ENCODE measurements around the gene NAT8L.

The NAT8L gene

DNA sequence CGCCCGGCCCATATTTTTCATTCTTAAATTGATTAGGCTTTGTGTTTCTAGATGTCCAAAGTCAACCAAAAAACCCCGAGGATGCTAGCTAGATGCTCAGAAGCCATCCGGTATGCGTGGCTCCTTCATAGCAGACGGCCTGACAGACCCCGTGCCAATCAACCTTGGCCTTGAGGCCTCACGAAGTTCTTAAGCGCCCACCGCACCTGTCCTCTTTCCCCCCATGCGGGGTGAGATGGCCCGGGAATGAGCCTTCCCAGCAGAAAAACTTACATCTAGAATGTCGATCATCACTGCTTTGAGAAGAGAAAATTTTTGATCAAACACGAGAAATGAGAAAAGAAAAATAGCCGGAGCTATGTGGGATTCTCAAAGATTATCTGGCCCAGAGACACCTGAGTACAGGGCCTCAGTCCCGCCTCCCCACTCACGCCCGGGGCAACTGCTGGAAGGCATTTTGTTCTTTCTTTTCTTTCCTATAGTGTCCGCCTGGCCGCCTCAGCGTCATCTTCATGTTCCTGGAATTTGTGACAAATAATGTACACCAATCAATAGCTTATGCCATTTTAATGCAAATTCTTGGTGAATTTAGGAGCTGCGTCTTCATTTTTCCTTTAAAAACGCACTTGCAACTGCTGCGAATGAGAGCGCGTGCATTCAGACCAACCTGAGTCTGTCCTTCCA, 1.6 kb upstream of the NAT8L start:
- H3K4me3 ChIP-seq (replicated peaks; ENCODE audit: low read depth, low read length), result no peak overlapping the region
- DNase-seq (ENCODE audit: extremely low read depth, low read depth), result no peak
- TF ChIP-seq, protein P1, sequence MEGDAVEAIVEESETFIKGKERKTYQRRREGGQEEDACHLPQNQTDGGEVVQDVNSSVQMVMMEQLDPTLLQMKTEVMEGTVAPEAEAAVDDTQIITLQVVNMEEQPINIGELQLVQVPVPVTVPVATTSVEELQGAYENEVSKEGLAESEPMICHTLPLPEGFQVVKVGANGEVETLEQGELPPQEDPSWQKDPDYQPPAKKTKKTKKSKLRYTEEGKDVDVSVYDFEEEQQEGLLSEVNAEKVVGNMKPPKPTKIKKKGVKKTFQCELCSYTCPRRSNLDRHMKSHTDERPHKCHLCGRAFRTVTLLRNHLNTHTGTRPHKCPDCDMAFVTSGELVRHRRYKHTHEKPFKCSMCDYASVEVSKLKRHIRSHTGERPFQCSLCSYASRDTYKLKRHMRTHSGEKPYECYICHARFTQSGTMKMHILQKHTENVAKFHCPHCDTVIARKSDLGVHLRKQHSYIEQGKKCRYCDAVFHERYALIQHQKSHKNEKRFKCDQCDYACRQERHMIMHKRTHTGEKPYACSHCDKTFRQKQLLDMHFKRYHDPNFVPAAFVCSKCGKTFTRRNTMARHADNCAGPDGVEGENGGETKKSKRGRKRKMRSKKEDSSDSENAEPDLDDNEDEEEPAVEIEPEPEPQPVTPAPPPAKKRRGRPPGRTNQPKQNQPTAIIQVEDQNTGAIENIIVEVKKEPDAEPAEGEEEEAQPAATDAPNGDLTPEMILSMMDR (IDR thresholded peaks at IDR 0.05; ENCODE audit: low read depth, low read length, missing control alignments), result no peak

DNA sequence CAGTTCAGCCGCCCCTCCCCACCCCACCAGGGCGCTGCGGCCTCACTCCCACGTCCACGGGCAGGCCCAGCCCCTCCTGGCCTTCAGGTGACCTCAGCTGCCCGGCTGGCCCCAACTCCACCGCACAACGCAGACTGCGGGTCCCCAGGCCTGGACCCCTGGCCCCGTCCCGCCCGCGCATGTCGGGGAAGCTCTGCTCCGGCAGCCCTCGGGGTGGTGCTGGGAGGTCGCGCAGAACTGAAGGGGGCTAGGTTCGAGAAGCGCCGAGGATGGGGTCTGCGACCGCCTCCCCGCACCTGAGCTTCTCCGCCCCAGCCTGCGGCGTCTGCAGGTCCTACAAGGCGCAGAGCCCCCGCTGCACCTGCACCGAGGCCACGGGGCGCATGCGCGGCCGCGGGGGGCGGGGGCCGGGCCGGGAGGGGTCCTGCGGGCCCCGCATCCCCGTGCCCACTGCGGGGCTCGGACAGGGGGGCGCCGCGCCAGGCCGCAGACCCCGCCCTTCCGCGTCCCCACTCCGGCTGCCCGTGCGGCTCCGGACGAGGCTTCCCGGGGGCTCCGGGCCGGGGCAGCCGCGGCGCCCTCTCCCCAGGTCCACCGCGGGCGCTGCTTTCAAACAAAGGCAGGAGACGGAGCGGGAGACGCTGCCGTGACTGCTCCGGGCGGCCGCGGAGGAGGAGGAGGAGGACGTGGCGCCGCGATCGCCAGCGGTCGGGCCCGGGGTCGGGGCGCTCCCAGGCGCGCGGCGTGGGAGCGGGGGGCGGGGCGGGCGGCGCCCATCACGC, 672 bp upstream of the NAT8L start:
- H3K4me3 ChIP-seq (replicated peaks; ENCODE audit: low read depth, low read length), result no peak overlapping the region; the same call in 1 of the 2 replicates
- no peak for DNase-seq (ENCODE audit: extremely low read depth, low read depth)
- TF ChIP-seq, protein P1 (IDR thresholded peaks at IDR 0.05; ENCODE audit: low read depth, low read length, missing control alignments), result no peak

DNA sequence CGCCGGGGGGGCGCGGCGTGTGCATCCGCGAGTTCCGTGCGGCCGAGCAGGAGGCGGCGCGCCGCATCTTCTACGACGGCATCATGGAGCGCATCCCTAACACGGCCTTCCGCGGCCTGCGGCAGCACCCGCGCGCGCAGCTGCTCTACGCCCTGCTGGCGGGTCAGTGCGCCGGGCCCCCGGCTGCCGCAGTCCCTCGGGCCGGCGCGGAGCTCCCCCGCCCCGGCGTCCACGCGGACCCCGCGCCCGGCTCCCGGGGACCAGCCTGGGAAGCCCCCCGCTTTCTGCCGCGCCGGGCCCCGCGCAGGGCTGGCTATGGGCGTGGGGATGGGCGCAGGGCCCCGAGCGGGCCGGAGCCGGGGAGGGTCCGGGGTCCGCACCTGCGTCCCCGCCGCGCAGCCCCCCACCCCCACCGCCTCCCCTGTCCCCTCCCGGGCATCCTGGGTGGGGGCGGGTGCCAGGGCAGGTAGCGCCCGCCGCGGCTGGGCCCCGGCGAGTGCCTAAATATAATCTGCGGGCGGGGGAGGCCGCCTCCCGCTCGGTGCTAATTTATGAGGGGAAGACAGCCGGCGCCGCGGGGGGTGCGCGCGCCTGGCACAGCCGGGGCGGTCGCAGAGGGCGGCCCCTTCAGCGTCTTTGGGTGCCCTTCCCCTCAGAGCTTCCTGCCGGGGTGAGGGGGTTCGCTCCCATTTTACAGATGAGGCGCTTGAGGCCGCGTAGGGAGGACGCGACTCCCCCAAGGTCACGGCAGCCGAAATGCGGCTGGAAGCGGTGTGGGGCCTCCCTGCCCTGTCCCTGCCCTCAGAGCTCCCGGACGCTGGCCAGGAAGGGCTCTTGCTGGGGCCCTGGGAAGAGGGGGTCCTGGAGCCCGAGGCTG, 837 bp downstream of the NAT8L start:
- no peak for DNase-seq (ENCODE audit: extremely low read depth, low read depth)
- no peak overlapping the region for H3K4me3 ChIP-seq (replicated peaks; ENCODE audit: low read depth, low read length)
- TF ChIP-seq, protein P1 (IDR thresholded peaks at IDR 0.05; ENCODE audit: low read depth, low read length, missing control alignments), result no peak

DNA sequence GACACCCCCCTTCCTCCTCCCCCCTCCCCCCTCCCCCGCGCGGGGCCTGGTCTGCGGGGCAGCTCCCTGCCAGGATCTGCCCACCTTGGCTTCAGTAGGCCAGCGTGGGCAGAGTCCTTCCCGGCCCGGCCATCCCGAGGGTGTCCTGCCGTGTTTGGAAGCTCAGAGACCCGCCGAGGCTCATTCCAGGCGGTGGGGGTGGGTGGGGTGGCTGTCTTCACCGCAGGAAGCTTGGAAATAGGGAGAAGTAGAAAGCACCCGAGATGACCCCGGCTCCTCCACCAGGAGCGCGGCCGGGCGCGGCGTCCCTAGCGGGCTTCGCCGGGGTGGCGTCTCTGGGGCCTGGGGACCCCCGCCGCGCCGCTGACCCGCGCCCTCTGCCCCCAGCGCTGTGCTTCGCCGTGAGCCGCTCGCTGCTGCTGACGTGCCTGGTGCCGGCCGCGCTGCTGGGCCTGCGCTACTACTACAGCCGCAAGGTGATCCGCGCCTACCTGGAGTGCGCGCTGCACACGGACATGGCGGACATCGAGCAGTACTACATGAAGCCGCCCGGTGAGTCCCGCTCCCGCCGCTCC, 1.6 kb downstream of the NAT8L start:
- TF ChIP-seq, protein P1 (IDR thresholded peaks at IDR 0.05; ENCODE audit: low read depth, low read length, missing control alignments), result no peak
- no peak for DNase-seq (ENCODE audit: extremely low read depth, low read depth)

DNA sequence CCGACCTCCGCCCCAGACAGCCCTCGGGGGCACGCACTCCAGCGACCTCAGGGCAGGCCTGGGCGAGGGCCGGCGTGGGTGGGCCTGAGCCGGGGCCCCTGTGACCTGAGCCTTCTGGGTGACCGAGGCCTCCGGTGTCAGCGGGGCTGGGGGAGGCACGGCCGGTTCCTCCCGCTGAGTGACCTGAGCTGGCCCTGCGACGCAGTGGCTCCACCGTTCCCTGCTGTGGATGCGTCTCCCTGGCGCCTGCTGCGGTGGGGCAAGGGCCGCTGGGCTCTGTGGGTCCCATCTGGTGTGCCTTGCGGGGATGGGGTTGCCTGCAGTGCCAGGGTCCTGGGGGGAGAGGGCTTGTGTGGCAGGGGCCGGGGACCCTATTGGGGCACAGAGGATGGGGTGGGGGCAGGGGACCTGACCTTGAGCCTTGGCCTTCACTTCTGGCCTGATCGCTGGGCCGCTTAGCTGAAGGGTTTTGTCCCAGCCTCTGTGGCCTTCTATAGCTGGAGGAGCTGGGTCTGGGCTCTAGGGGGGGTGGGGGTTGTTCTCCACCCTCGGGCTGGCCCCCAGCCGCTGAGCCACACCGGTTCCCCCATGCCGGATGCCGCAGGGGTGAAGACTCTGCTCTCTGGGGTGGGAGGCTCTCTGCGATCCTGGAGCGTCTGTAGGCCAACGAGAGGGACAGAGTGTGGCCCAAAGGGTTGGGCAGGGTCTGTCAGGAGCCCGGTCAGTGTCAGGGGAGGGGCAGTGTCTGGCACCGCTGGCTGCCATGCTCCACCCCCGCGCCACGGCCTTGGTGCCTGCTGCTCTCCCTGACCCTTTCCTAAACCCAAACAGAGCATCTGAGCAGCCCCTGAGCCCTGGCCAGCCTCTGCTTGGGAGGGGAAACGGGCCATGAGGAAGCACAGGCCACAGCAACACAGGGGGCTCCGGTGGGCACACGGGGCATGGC, 2.3 kb downstream of the NAT8L start:
- TF ChIP-seq, protein P1 (IDR thresholded peaks at IDR 0.05; ENCODE audit: low read depth, low read length, missing control alignments), result no peak
- H3K4me3 ChIP-seq (replicated peaks; ENCODE audit: low read depth, low read length), result no peak overlapping the region
- no peak for DNase-seq (ENCODE audit: extremely low read depth, low read depth)

More for the DNA sequence above, 1.6 kb downstream of the NAT8L start:
- H3K4me3 ChIP-seq (replicated peaks; ENCODE audit: low read depth, low read length), result no peak overlapping the region

Measured in HFF-Myc (cell line).